Measurements from ENCODE around the gene OPN1LW.
"Not testable (repeated sequence)": the region's sequence is repeated elsewhere in the genome, so short reads cannot be mapped to it uniquely, and the experiment has no call there.

DNA sequence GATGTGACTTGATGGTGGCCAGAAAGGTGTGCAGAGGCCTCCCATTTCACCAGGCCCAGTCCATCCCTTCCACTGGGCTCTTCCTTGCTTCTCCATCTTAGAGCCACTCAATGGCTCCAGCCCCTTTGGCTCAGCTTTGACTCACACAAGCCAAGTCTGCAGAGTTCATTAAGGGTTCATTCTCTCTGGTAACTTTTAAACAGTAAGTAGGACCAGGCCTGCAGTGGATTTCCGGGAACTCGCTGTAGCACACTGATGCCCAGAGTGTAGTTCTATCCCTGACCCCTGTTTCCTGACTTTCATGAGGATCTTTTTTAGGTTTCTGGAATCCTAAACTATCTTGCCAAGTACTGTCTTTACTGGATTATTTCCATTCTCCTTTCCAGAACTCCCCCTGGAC lies 50.3 kb downstream of the OPN1LW start:
- TF ChIP-seq, protein P1, sequence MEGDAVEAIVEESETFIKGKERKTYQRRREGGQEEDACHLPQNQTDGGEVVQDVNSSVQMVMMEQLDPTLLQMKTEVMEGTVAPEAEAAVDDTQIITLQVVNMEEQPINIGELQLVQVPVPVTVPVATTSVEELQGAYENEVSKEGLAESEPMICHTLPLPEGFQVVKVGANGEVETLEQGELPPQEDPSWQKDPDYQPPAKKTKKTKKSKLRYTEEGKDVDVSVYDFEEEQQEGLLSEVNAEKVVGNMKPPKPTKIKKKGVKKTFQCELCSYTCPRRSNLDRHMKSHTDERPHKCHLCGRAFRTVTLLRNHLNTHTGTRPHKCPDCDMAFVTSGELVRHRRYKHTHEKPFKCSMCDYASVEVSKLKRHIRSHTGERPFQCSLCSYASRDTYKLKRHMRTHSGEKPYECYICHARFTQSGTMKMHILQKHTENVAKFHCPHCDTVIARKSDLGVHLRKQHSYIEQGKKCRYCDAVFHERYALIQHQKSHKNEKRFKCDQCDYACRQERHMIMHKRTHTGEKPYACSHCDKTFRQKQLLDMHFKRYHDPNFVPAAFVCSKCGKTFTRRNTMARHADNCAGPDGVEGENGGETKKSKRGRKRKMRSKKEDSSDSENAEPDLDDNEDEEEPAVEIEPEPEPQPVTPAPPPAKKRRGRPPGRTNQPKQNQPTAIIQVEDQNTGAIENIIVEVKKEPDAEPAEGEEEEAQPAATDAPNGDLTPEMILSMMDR (IDR thresholded peaks at IDR 0.05; ENCODE audit: borderline replicate concordance, extremely low read depth, low read length, poor library complexity, severe bottlenecking) = not testable (repeated sequence)
- TF ChIP-seq EZH2 (IDR thresholded peaks at IDR 0.05; ENCODE audit: borderline replicate concordance, low read depth, low read length, severe bottlenecking) = not testable (repeated sequence)

All from DND-41 (cell line).